ENCODE data around the gene PITX2. TPM values are rescaled to one million over a fixed set of nuclear protein-coding genes. Genes with fewer than 3 reads are reported as not detected.
"Not testable (repeated sequence)": the region's sequence is repeated elsewhere in the genome, so short reads cannot be mapped to it uniquely, and the experiment has no call there.

The PITX2 gene
- total RNA-seq, 2 donors from 2014 or later, result 0.13 TPM; not detected in 1

- H3K9me3 Mint-ChIP-seq, result no peaks in the 10 kb centered on the region
- no peak for ATAC-seq (replicated peaks)
- H3K36me3 Mint-ChIP-seq (ENCODE audit: low read depth), result no peaks in the 10 kb centered on the region
- H3K4me3 Mint-ChIP-seq, result no peak overlapping the region
- H3K27me3 Mint-ChIP-seq, result peaks cover 9% of the 10 kb centered on the region
- H3K4me1 Mint-ChIP-seq, result no peaks in the 10 kb centered on the region
- H3K27ac Mint-ChIP-seq, result no peak overlapping the region
These were observed 36.6 kb downstream of the PITX2 start for GRCh38 chr4:110586131-110586850.

GRCh38 chr4:110576696-110577095 is 46.2 kb downstream of the PITX2 start:
- H3K9me3 Mint-ChIP-seq; ATAC-seq (replicated peaks); H3K27me3 Mint-ChIP-seq; H3K27ac Mint-ChIP-seq; H3K4me3 Mint-ChIP-seq; H3K4me1 Mint-ChIP-seq; H3K36me3 Mint-ChIP-seq (ENCODE audit: low read depth): not testable (repeated sequence)

Other genes with a start within 250 kb of the PITX2 start
- under 1 TPM in 1 of 2 donors, not detected in 1; 0.16 TPM for gene ENPEP, start 146.9 kb downstream of the PITX2 start, total RNA-seq

Measured in activated T-helper 17 cell treated with anti-CD3 and anti-CD28 coated beads, Interleukin-2, amount 50 U/mL, for 72 hours (primary cell).